Vagina (tissue), 2 donors: Measurements from ENCODE around the gene SLTM. TPM values are rescaled to one million over a fixed set of nuclear protein-coding genes. Genes with fewer than 3 reads are reported as not detected.
"Not testable (repeated sequence)": the region's sequence is repeated elsewhere in the genome, so short reads cannot be mapped to it uniquely, and the experiment has no call there.

Source experiments
- DNase-seq, 2 donors: peaks; one replicate each; pipeline ENCODE4 v3.0.0-alpha.2; 2017; ENCODE audit errors: extremely low spot score in 2 of 2
- H3K27ac ChIP-seq: fragments of 200-600 bp; sonication (generic); one replicate; pipeline ENCODE4 v1.5.1; 2019
- H3K27me3 ChIP-seq: fragments of 200-600 bp; sonication (generic); one replicate; pipeline ENCODE4 v1.5.1; 2019
- H3K36me3 ChIP-seq, 2 donors: fragments of 200-600 bp; sonication (generic); one replicate each; pipeline ENCODE4 v1.5.1; 2017 to 2019
- H3K4me1 ChIP-seq: fragments of 200-600 bp; sonication (generic); one replicate; pipeline ENCODE4 v1.5.1; 2019
- H3K4me3 ChIP-seq, 2 donors: fragments of 200-600 bp; sonication (generic); 1 replicate in 1 of 2; 2 replicates in 1 of 2; pipeline ENCODE4 v1.5.1; 2016 to 2019
- H3K9me3 ChIP-seq: fragments of 200-600 bp; sonication (generic); one replicate; pipeline ENCODE4 v1.5.1; 2019
- CTCF ChIP-seq, 3 experiments: fragments of 450-650 bp in 2 of 3; fragments of 200-600 bp in 1 of 3; sonication (generic) in 1 of 3; IDR thresholded peaks; one replicate each; pipeline ENCODE4 v1.5.1; 2017 to 2019; ENCODE audit warnings: antibody characterized with exemption in 3 of 3, mild to moderate bottlenecking in 2 of 3, moderate library complexity in 2 of 3
- POLR2A ChIP-seq, 2 donors: fragments of 450-650 bp; IDR thresholded peaks; one replicate each; pipeline ENCODE4 v1.6.1; 2017; ENCODE audit warnings: antibody characterized with exemption in 2 of 2, mild to moderate bottlenecking in 2 of 2, moderate library complexity in 2 of 2
- POLR2AphosphoS5 ChIP-seq, 2 donors: sonication (generic); formaldehyde crosslinking; IDR thresholded peaks; one replicate each; pipeline ENCODE4 v1.9.0; 2017; ENCODE audit warnings: antibody characterized with exemption in 2 of 2, mild to moderate bottlenecking in 2 of 2, low read depth in 1 of 2; ENCODE audit not compliant: insufficient read depth in 1 of 2
- intact Hi-C: fragments of 100-400 bp; cut with DNase I; formaldehyde crosslinking; loops from one replicate; pipeline ENCODE4 v1.15.1; 2023
- total RNA-seq: library from RNA; depleted of rRNA; stranded (reverse); fragments of >200 nt; gene quantifications from one replicate; pipeline ENCODE4 v1.2.3, GENCODE V29; 2016

SLTM gene
- total RNA-seq, 1 donor from 2014 or later: 76.9 TPM

- TF ChIP-seq POLR2A (IDR thresholded peaks at IDR 0.05): no peak
- no peak for TF ChIP-seq CTCF (IDR thresholded peaks at IDR 0.05)
- TF ChIP-seq POLR2AphosphoS5 (IDR thresholded peaks at IDR 0.05; ENCODE audit: insufficient read depth in 1 of 2, low read depth in 1 of 2): no peak
These were observed 44.1 kb downstream of the SLTM start for GRCh38 chr15:58889363-58889762.

GRCh38 chr15:58886921-58887320 lies 46.6 kb downstream of the SLTM start:
- no peak for DNase-seq
- Histone ChIP-seq H3K27ac (no peak overlapping the region), H3K9me3 (no peaks in the 10 kb centered on the region), H3K36me3 (peaks cover 8 to 100% of the 10 kb centered on the region in 2 donors), H3K27me3 (no peaks in the 10 kb centered on the region), H3K4me1 (no peaks in the 10 kb centered on the region), H3K4me3 (no peak overlapping the region)
- intact Hi-C loops: no loop called here
- TF ChIP-seq CTCF (IDR thresholded peaks at IDR 0.05) (no peak), POLR2AphosphoS5 (IDR thresholded peaks at IDR 0.05; ENCODE audit: insufficient read depth in 1 of 2, low read depth in 1 of 2) (no peak), POLR2A (IDR thresholded peaks at IDR 0.05) (no peak)

More at GRCh38 chr15:58889363-58889762, 44.1 kb downstream of the SLTM start:
- H3K27me3 ChIP-seq: no peaks in the 10 kb centered on the region
- H3K9me3 ChIP-seq: no peaks in the 10 kb centered on the region
- H3K4me3 ChIP-seq: no peak overlapping the region
- H3K4me1 ChIP-seq: no peaks in the 10 kb centered on the region
- intact Hi-C loops: no loop called here
- H3K27ac ChIP-seq: no peak overlapping the region
- no peak for DNase-seq
- H3K36me3 ChIP-seq: peaks cover 8 to 100% of the 10 kb centered on the region in 2 donors

- H3K4me3 ChIP-seq, H3K4me1 ChIP-seq, intact Hi-C loops, DNase-seq, H3K27ac ChIP-seq, H3K9me3 ChIP-seq, H3K27me3 ChIP-seq: not testable (repeated sequence)
- H3K36me3 ChIP-seq: peaks cover 0 to 100% of the 10 kb centered on the region in 2 donors
These were observed 49.6 kb downstream of the SLTM start for GRCh38 chr15:58883926-58884325.

- DNase-seq: no peak
- H3K36me3 ChIP-seq: peaks cover 0 to 94% of the 10 kb centered on the region in 2 donors
- H3K27me3 ChIP-seq: no peaks in the 10 kb centered on the region
- intact Hi-C loops: no loop called here
- no peaks in the 10 kb centered on the region for H3K4me1 ChIP-seq
- no peaks in the 10 kb centered on the region for H3K9me3 ChIP-seq
- H3K4me3 ChIP-seq: no peak overlapping the region
- TF ChIP-seq POLR2A (IDR thresholded peaks at IDR 0.05): no peak
- no peak for TF ChIP-seq POLR2AphosphoS5 (IDR thresholded peaks at IDR 0.05; ENCODE audit: insufficient read depth in 1 of 2, low read depth in 1 of 2)
- TF ChIP-seq CTCF (IDR thresholded peaks at IDR 0.05): no peak
- no peak overlapping the region for H3K27ac ChIP-seq
These were observed 51.2 kb downstream of the SLTM start for GRCh38 chr15:58882243-58882642.

- no peaks in the 10 kb centered on the region for H3K9me3 ChIP-seq
- peaks cover 0 to 78% of the 10 kb centered on the region in 2 donors for H3K36me3 ChIP-seq
- H3K27ac ChIP-seq: no peak overlapping the region
- TF ChIP-seq POLR2AphosphoS5 (IDR thresholded peaks at IDR 0.05; ENCODE audit: insufficient read depth in 1 of 2, low read depth in 1 of 2) (no peak), POLR2A (IDR thresholded peaks at IDR 0.05) (no peak), CTCF (IDR thresholded peaks at IDR 0.05) (no peak)
- H3K4me3 ChIP-seq: no peak overlapping the region
- H3K4me1 ChIP-seq: no peaks in the 10 kb centered on the region
- intact Hi-C loops: no loop called here
- H3K27me3 ChIP-seq: no peaks in the 10 kb centered on the region
- DNase-seq: no peak
These were observed 53.2 kb downstream of the SLTM start for GRCh38 chr15:58880320-58880719.
